ENCODE data around the gene KDM4C. TPM values are rescaled to one million over a fixed set of nuclear protein-coding genes. Genes with fewer than 3 reads are reported as not detected.

The KDM4C gene
- polyA plus RNA-seq, 1 donor (not counting 4 experiments of a cell fraction or from before 2014, with no cell fraction given): 17.2 TPM

DNA sequence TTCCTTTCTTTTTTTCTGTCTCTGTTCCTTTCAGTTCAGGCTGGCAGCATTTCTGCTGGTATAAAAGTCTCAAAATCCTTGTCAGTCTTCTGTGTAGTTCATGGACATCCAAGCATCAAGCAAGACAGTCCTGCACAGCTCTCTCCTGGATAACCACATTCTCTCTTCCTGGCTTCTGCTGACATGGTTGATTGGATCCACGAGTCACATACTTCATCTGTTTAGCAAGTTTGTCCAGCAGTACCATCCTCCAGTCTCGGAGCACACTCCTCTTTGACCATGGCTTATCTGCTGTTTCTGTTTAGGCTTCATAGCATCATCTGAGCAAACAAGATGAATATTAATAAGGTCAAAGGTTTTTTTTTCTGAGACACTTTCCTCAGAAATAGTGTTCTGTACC is 220.8 kb downstream of the KDM4C start:
- TF ChIP-seq, protein P1, sequence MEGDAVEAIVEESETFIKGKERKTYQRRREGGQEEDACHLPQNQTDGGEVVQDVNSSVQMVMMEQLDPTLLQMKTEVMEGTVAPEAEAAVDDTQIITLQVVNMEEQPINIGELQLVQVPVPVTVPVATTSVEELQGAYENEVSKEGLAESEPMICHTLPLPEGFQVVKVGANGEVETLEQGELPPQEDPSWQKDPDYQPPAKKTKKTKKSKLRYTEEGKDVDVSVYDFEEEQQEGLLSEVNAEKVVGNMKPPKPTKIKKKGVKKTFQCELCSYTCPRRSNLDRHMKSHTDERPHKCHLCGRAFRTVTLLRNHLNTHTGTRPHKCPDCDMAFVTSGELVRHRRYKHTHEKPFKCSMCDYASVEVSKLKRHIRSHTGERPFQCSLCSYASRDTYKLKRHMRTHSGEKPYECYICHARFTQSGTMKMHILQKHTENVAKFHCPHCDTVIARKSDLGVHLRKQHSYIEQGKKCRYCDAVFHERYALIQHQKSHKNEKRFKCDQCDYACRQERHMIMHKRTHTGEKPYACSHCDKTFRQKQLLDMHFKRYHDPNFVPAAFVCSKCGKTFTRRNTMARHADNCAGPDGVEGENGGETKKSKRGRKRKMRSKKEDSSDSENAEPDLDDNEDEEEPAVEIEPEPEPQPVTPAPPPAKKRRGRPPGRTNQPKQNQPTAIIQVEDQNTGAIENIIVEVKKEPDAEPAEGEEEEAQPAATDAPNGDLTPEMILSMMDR (optimal IDR thresholded peaks at IDR 0.05 in 1 of 3, IDR thresholded peaks at IDR 0.05 in 1 of 3, conservative IDR thresholded peaks at IDR 0.05 in 1 of 3; ENCODE audit: extremely low read depth in 1 of 3, insufficient read depth in 2 of 3, low read length in 3 of 3): no peak
- no peak for TF ChIP-seq EZH2 (IDR thresholded peaks at IDR 0.05; ENCODE audit: low read length)
- no peaks in the 10 kb centered on the region for H3K79me2 ChIP-seq (ENCODE audit: control insufficient read depth, insufficient read depth, low read length)
- no peak overlapping the region for H3K9ac ChIP-seq (ENCODE audit: control insufficient read depth, extremely low read depth, insufficient read depth, low read length)
- dilution Hi-C loops (cut with MboI; ENCODE audit: extremely low pct_ligation_motif_present, low sequenced_read_pairs): no loop called here
- H3K27me3 ChIP-seq (ENCODE audit: control insufficient read depth, extremely low read depth, insufficient read depth, low read length): no peaks in the 10 kb centered on the region
- FAIRE-seq (no peak), DNase-seq (ENCODE audit: low read depth, low spot score) (no peak)
- no peaks in the 10 kb centered on the region for H3K9me1 ChIP-seq (ENCODE audit: control insufficient read depth, extremely low read depth, insufficient read depth, low read length)
- no peak overlapping the region for H3K4me3 ChIP-seq (ENCODE audit: control insufficient read depth in 2 of 3, extremely low read depth in 1 of 3, insufficient read depth in 2 of 3, low read depth in 1 of 3, low read length in 3 of 3)
- no peak overlapping the region for H2AFZ ChIP-seq (ENCODE audit: control insufficient read depth, low read length)
- H3K27ac ChIP-seq (ENCODE audit: control insufficient read depth, insufficient read depth, low read length): no peak overlapping the region
- H3K36me3 ChIP-seq (ENCODE audit: control insufficient read depth in 2 of 2, extremely low read depth in 1 of 2, insufficient read depth in 2 of 2, low read length in 2 of 2): no peaks in the 10 kb centered on the region
- no peaks in the 10 kb centered on the region for H3K4me1 ChIP-seq (ENCODE audit: control insufficient read depth, extremely low read depth, insufficient read depth, low read length)
- H4K20me1 ChIP-seq (ENCODE audit: control insufficient read depth, extremely low read depth, insufficient read depth, low read length): no peaks in the 10 kb centered on the region
- H3K9me3 ChIP-seq (ENCODE audit: control insufficient read depth, low read depth, low read length): no peaks in the 10 kb centered on the region
- H3K4me2 ChIP-seq (ENCODE audit: control insufficient read depth, extremely low read depth, insufficient read depth, low read depth, low read length): no peak overlapping the region

GRCh38 chr9:6984941-6985578 is 227.3 kb downstream of the KDM4C start:
- no peak for TF ChIP-seq EZH2 (IDR thresholded peaks at IDR 0.05; ENCODE audit: low read length)
- TF ChIP-seq, protein P1 (optimal IDR thresholded peaks at IDR 0.05 in 1 of 3, IDR thresholded peaks at IDR 0.05 in 1 of 3, conservative IDR thresholded peaks at IDR 0.05 in 1 of 3; ENCODE audit: extremely low read depth in 1 of 3, insufficient read depth in 2 of 3, low read length in 3 of 3): no peak
- Histone ChIP-seq H3K9me3 (ENCODE audit: control insufficient read depth, low read depth, low read length) (no peaks in the 10 kb centered on the region), H3K4me3 (ENCODE audit: control insufficient read depth in 2 of 3, extremely low read depth in 1 of 3, insufficient read depth in 2 of 3, low read depth in 1 of 3, low read length in 3 of 3) (no peak overlapping the region), H3K79me2 (ENCODE audit: control insufficient read depth, insufficient read depth, low read length) (no peaks in the 10 kb centered on the region), H2AFZ (ENCODE audit: control insufficient read depth, low read length) (no peak overlapping the region), H3K9me1 (ENCODE audit: control insufficient read depth, extremely low read depth, insufficient read depth, low read length) (no peaks in the 10 kb centered on the region), H3K4me2 (ENCODE audit: control insufficient read depth, extremely low read depth, insufficient read depth, low read depth, low read length) (no peak overlapping the region), H3K27ac (ENCODE audit: control insufficient read depth, insufficient read depth, low read length) (no peak overlapping the region), H3K27me3 (ENCODE audit: control insufficient read depth, extremely low read depth, insufficient read depth, low read length) (no peaks in the 10 kb centered on the region), H3K36me3 (ENCODE audit: control insufficient read depth in 2 of 2, extremely low read depth in 1 of 2, insufficient read depth in 2 of 2, low read length in 2 of 2) (peaks cover 3 to 6% of the 10 kb centered on the region in 2 experiments), H4K20me1 (ENCODE audit: control insufficient read depth, extremely low read depth, insufficient read depth, low read length) (no peaks in the 10 kb centered on the region), H3K4me1 (ENCODE audit: control insufficient read depth, extremely low read depth, insufficient read depth, low read length) (no peaks in the 10 kb centered on the region), H3K9ac (ENCODE audit: control insufficient read depth, extremely low read depth, insufficient read depth, low read length) (no peak overlapping the region)
- no peak for DNase-seq (ENCODE audit: low read depth, low spot score)
- FAIRE-seq: no peak
- dilution Hi-C loops (cut with MboI; ENCODE audit: extremely low pct_ligation_motif_present, low sequenced_read_pairs): no loop called here
